Small intestine (tissue), 7 donors: Measurements from ENCODE around the gene EFEMP1. TPM values are rescaled to one million over a fixed set of nuclear protein-coding genes. Genes with fewer than 3 reads are reported as not detected.
A peak's percentile ranks its signal among the peaks of the same experiment; 100 is the strongest.

Source experiments
- DNase-seq, 2 donors: peaks; one replicate each; pipeline versions ENCODE4 v3.0.0 to v3.0.0-alpha.2; 2013
- FAIRE-seq: peaks from 2 replicates; lab custom pipeline; 2012; peaks lifted over from hg19 to GRCh38; lab: Jason Lieb, UNC
- H3K27ac ChIP-seq, 3 donors: one replicate each; pipeline ENCODE4 v1.5.1; 2013; ENCODE audit warnings: low read length in 2 of 3, mild to moderate bottlenecking in 2 of 3, control low read depth in 1 of 3, inconsistent platforms in 1 of 3, low read depth in 1 of 3, moderate library complexity in 1 of 3
- H3K27me3 ChIP-seq, 3 donors: one replicate each; pipeline ENCODE4 v1.6.1; 2013; ENCODE audit warnings: low read length in 3 of 3, inconsistent platforms in 1 of 3; ENCODE audit not compliant: control insufficient read depth in 3 of 3, insufficient read depth in 3 of 3
- H3K36me3 ChIP-seq, 3 donors: one replicate each; pipeline ENCODE4 v1.6.1; 2013; ENCODE audit warnings: low read length in 3 of 3, inconsistent platforms in 1 of 3, low read depth in 1 of 3, mild to moderate bottlenecking in 1 of 3, moderate library complexity in 1 of 3; ENCODE audit not compliant: control insufficient read depth in 3 of 3, insufficient read depth in 2 of 3
- H3K4me1 ChIP-seq, 3 donors: one replicate each; pipeline ENCODE4 v1.6.1; 2013; ENCODE audit warnings: low read length in 2 of 3, inconsistent platforms in 1 of 3, low read depth in 1 of 3, mild to moderate bottlenecking in 1 of 3, moderate library complexity in 1 of 3; ENCODE audit not compliant: control insufficient read depth in 3 of 3, insufficient read depth in 2 of 3
- H3K4me3 ChIP-seq, 3 donors: one replicate each; pipeline ENCODE4 v1.5.1; 2013; ENCODE audit warnings: low read length in 3 of 3, control low read depth in 1 of 3, inconsistent platforms in 1 of 3, low read depth in 1 of 3, mild to moderate bottlenecking in 1 of 3, moderate library complexity in 1 of 3
- H3K9me3 ChIP-seq, 2 donors: one replicate each; pipeline ENCODE4 v1.6.1; 2013; ENCODE audit warnings: low read depth in 1 of 2, low read length in 1 of 2; ENCODE audit not compliant: control insufficient read depth in 2 of 2, insufficient read depth in 1 of 2
- WGBS, 3 donors: extraction: QIAGEN DNeasy Blood & Tissue Kit; methylation state at CpG; one replicate each; pipeline ENCODE4 v1.1.7; 2013; 5-methylcytosine and 5-hydroxymethylcytosine counted together
- polyA plus RNA-seq, 4 donors: library from polyadenylated mRNA; stranded (reverse) in 3 of 4; unstranded in 1 of 4; fragments of 200-250 nt in 3 of 4; fragments of 120-200 nt in 1 of 4; gene quantifications; one replicate each; pipeline versions ENCODE4 v1.2.1 to v1.2.3, GENCODE V29; 2013
- donor health status: healthy with polysubstance abuse.
- donor health status: control.
- donor health status: control.
- donor health status: Bipolar disorder and iron deficiency.
- donor health status: healthy.

EFEMP1 gene
- polyA plus RNA-seq, 4 donors: 0.89 to 50.1 (median 13.5) TPM

DNA sequence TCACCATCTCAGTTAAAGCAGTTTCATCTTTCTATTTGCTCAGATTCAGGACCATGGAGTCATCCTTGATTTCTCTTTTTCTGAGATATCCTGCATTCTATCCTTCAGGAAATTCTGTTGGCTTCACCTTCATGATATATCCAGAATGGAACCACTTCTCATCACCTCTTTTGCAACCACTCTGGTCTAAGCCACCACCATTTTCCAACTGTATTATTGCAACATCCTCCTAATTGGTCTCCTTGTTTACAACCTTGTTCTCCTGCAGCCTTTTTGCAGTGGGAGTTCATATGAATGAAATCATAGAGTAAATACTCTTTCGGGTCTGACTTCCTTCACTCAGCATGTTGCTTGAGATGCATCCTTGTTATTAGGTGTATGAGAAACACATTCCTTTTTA, 3.4 kb upstream of the EFEMP1 start:
- H3K27me3 ChIP-seq: peaks cover 0 to 37% (median 5%) of the 10 kb centered on the region in 3 donors
- no peak overlapping the region for H3K27ac ChIP-seq
- 71 to 90% (median 72%) methylated on average over 1 of the region's 1 CpG for WGBS, 3 donors
- no peaks in the 10 kb centered on the region for H3K9me3 ChIP-seq
- H3K36me3 ChIP-seq: no peaks in the 10 kb centered on the region
- no peaks in the 10 kb centered on the region for H3K4me1 ChIP-seq
- H3K4me3 ChIP-seq: no peak overlapping the region
- DNase-seq (no peak), FAIRE-seq (no peak)

DNA sequence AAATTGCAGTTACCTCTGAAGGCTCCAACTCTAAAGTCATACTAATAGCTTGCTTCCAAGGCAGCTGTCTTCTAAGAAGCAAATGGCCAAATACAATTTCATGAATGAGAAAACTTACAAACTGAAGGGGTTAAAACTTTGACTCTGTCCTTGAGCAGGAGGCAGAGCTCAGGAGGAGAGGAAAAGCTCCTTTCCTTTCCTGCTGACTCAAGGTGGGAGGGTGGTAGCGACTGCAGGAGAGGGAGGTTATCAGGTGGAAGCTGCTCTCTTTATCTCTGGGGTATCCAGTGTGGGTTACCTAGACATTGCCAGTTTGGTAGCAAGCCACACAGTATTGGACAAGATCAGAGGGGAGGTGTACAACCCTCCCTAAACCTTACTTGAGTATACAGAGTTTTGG, 2.7 kb upstream of the EFEMP1 start:
- Histone ChIP-seq H3K27me3 (peaks cover 0 to 37% (median 5%) of the 10 kb centered on the region in 3 donors), H3K4me1 (no peaks in the 10 kb centered on the region), H3K27ac (no peak overlapping the region), H3K4me3 (no peak overlapping the region), H3K36me3 (no peaks in the 10 kb centered on the region), H3K9me3 (no peaks in the 10 kb centered on the region)
- DNase-seq (no peak), FAIRE-seq (no peak)
- WGBS, 3 donors: 0 to 38% (median 37%) methylated on average over 1 of the region's 1 CpG

DNA sequence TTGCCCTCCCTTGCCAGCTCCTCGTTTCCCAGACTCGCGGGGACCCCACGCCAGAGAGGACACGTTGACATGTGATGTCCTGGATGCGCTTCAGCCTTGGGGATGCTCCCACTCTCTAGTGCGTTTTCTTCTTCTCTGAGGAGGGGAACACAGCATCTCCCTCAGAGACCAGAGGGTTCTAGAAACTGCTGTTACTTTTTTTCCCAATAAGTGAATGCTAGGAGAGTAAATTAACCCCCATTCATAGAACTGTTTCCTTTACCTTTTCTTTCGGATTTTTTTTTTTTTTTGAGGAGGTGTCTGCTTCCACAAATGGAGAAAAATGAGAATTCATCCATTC, 370 bp upstream of the EFEMP1 start:
- DNase-seq (no peak), FAIRE-seq (no peak)
- no peaks in the 10 kb centered on the region for H3K4me1 ChIP-seq
- H3K36me3 ChIP-seq: no peaks in the 10 kb centered on the region
- H3K9me3 ChIP-seq: no peaks in the 10 kb centered on the region
- WGBS, 3 donors: 3 to 5% (median 3%) methylated on average over 8 of the region's 8 CpGs
- peaks cover 0 to 37% (median 5%) of the 10 kb centered on the region in 3 donors for H3K27me3 ChIP-seq
- H3K4me3 ChIP-seq: peak overlapping the region in 1 of 3 donors; percentile 34
- H3K27ac ChIP-seq: peak overlapping the region in 1 of 3 donors; percentile 21

DNA sequence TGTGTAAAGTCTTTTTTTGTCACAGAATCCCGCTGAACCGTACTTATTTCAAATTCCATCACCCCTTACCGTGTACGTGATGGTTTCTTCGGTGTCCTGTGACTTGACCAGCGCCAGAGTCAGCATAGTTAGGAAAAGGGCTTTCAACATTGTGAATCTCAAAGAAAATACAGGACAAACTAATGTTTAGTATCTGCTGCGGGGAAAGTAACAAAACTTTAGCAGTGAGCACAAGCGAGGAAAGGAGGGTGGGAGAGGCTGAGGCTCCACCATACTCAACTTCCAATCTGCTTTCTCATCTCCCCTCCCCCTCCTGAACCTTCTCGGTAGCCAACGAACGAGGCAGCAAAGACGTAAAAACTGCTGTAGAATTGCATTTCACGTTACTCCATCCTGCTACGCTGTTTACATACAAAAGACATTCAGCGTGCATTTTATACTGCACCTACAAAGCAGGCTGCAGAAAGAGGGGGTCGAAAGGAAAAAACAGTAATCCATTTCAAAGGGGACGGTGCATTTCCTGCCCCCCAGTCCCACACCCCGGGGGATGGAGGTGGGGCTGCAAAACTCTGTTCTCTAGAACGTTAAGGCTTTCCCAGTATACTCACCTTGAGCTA, 1.2 kb downstream of the EFEMP1 start:
- 11 to 23% (median 12%) methylated on average over 19 of the region's 19 CpGs for WGBS, 3 donors
- FAIRE-seq: no peak
- H3K4me3 ChIP-seq: peak overlapping the region in 1 of 3 donors; percentile 48
- H3K9me3 ChIP-seq: no peaks in the 10 kb centered on the region
- DNase-seq: peak in 1 of 2 donors; percentile 21
- H3K36me3 ChIP-seq: no peaks in the 10 kb centered on the region
- H3K27ac ChIP-seq: no peak overlapping the region
- no peaks in the 10 kb centered on the region for H3K4me1 ChIP-seq
- peaks cover 0 to 37% (median 5%) of the 10 kb centered on the region in 3 donors for H3K27me3 ChIP-seq

DNA sequence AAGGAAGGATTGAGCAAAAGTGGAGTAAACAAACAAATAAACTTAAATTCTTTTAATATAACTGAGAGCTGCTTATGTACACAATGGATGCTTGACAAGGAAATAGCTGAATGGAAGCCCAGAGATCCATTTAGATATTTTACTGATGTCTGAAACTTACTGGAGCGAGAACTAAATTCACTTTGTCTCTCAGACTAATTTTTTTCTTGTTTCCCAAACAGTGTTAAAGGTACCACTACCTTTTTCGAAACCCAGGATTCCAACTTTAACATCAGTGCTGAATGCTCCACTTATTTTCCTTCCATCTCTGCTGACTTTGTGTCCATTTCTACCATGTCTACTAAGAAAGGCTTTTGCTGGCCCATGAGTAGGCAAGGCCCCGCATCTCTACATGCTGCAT, 4.0 kb downstream of the EFEMP1 start:
- no peaks in the 10 kb centered on the region for H3K4me1 ChIP-seq
- FAIRE-seq (no peak), DNase-seq (no peak)
- H3K9me3 ChIP-seq: no peaks in the 10 kb centered on the region
- 91 to 95% (median 93%) methylated on average over 3 of the region's 3 CpGs for WGBS, 3 donors
- H3K27me3 ChIP-seq: peaks cover 0 to 23% (median 5%) of the 10 kb centered on the region in 3 donors
- no peaks in the 10 kb centered on the region for H3K36me3 ChIP-seq
- no peak overlapping the region for H3K27ac ChIP-seq
- no peak overlapping the region for H3K4me3 ChIP-seq

DNA sequence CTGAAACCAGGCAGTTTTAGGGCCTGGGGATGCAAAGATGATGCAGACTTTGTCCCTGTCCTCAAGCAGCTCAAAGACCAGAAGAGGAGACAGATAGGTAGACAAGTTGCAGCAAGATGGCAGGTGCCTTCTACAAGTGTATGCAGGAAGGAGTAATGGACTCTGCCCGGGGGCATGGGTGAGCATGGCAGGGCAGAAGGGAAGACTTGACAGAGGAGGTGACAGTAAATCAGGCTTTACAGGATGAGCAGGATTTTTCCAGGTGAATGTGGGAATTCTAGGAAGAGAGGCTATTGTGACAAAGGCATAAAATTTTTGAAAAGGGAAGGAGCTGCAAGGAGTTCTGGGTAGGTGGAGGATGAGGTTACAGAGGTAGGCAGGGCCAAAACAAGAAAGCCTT, 4.7 kb downstream of the EFEMP1 start:
- H3K9me3 ChIP-seq: no peaks in the 10 kb centered on the region
- H3K36me3 ChIP-seq: no peaks in the 10 kb centered on the region
- peaks cover 0 to 18% (median 5%) of the 10 kb centered on the region in 3 donors for H3K27me3 ChIP-seq
- no peak overlapping the region for H3K27ac ChIP-seq
- no peak overlapping the region for H3K4me3 ChIP-seq
- FAIRE-seq: no peak
- no peak for DNase-seq
- H3K4me1 ChIP-seq: no peaks in the 10 kb centered on the region
- 70 to 85% (median 82%) methylated on average over 1 of the region's 1 CpG for WGBS, 3 donors

DNA sequence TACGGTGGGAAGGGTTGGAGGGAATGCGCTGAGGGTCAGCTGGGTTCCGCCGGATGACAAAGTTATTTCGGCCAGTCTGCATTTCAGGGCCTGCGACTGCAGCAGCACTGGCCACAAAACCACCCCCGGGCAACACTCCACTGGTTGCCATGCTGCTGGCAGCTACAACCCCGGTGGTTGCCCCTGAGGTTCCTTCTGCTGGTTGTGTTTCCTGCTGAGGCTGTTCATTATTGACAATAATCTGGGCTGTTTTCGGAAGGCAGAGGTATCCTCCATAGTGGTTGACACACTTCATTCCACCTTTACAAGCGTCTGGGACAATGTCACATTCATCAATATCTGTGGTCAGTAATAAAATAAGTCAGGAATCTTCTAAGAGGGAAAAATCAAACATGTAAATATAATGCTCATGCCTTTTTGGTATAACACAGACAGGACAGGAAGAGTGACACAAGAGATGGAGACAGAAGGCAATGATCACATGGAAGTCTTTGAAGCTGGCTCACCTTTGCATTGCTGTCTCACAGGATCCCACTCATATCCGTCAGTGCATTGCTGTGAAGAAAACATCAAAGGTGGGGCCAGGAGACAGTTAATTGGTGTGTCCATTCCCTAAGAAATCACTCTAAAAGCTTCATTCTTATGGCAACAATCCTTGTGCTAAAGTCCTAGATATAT, 5.7 kb downstream of the EFEMP1 start:
- Histone ChIP-seq H3K27ac (no peak overlapping the region), H3K4me1 (no peaks in the 10 kb centered on the region), H3K36me3 (no peaks in the 10 kb centered on the region), H3K4me3 (no peak overlapping the region), H3K27me3 (peaks cover 0 to 10% (median 0%) of the 10 kb centered on the region in 3 donors), H3K9me3 (no peaks in the 10 kb centered on the region)
- WGBS, 3 donors: 93 to 95% (median 93%) methylated on average over 11 of the region's 11 CpGs
- FAIRE-seq (no peak), DNase-seq (no peak)

DNA sequence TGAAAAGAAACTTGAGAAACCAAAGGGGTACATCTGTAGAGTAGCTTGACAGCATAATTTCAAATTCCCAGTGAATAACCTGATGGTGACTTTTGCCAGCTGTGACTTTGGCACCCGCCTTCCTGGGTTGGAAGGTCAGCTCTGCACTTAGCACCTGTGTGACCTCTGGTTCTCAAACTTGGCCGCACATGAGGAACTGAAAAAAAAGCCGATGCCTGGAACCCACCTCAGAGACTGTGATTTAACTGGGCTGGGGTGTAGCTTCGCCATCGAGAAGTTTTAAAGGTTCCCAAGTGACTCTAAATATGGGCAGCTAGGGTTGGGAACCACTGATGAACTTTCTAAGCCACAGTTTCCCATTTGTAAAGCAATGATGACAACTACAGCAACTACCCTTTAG, 6.5 kb downstream of the EFEMP1 start:
- Histone ChIP-seq H3K27me3 (peaks cover 0 to 2% (median 0%) of the 10 kb centered on the region in 3 donors), H3K4me3 (no peak overlapping the region), H3K27ac (no peak overlapping the region), H3K9me3 (no peaks in the 10 kb centered on the region), H3K36me3 (no peaks in the 10 kb centered on the region), H3K4me1 (no peaks in the 10 kb centered on the region)
- WGBS, 3 donors: 80 to 91% (median 86%) methylated on average over 5 of the region's 5 CpGs
- DNase-seq (no peak), FAIRE-seq (no peak)
